Vagina (tissue), 2 donors: ENCODE data around the gene ANAPC5. TPM values are rescaled to one million over a fixed set of nuclear protein-coding genes. Genes with fewer than 3 reads are reported as not detected.
"Not testable (repeated sequence)": the region's sequence is repeated elsewhere in the genome, so short reads cannot be mapped to it uniquely, and the experiment has no call there.

ENCODE experiments used
- DNase-seq, 2 donors: peaks; one replicate each; pipeline ENCODE4 v3.0.0-alpha.2; 2017; ENCODE audit errors: extremely low spot score in 2 of 2
- H3K27ac ChIP-seq: fragments of 200-600 bp; sonication (generic); one replicate; pipeline ENCODE4 v1.5.1; 2019
- H3K27me3 ChIP-seq: fragments of 200-600 bp; sonication (generic); one replicate; pipeline ENCODE4 v1.5.1; 2019
- H3K36me3 ChIP-seq, 2 donors: fragments of 200-600 bp; sonication (generic); one replicate each; pipeline ENCODE4 v1.5.1; 2017 to 2019
- H3K4me1 ChIP-seq: fragments of 200-600 bp; sonication (generic); one replicate; pipeline ENCODE4 v1.5.1; 2019
- H3K4me3 ChIP-seq, 2 donors: fragments of 200-600 bp; sonication (generic); 1 replicate in 1 of 2; 2 replicates in 1 of 2; pipeline ENCODE4 v1.5.1; 2016 to 2019
- H3K9me3 ChIP-seq: fragments of 200-600 bp; sonication (generic); one replicate; pipeline ENCODE4 v1.5.1; 2019
- POLR2A ChIP-seq, 2 donors: fragments of 450-650 bp; IDR thresholded peaks; one replicate each; pipeline ENCODE4 v1.6.1; 2017; ENCODE audit warnings: antibody characterized with exemption in 2 of 2, mild to moderate bottlenecking in 2 of 2, moderate library complexity in 2 of 2
- POLR2AphosphoS5 ChIP-seq, 2 donors: sonication (generic); formaldehyde crosslinking; IDR thresholded peaks; one replicate each; pipeline ENCODE4 v1.9.0; 2017; ENCODE audit warnings: antibody characterized with exemption in 2 of 2, mild to moderate bottlenecking in 2 of 2, low read depth in 1 of 2; ENCODE audit not compliant: insufficient read depth in 1 of 2
- intact Hi-C: fragments of 100-400 bp; cut with DNase I; formaldehyde crosslinking; loops from one replicate; pipeline ENCODE4 v1.15.1; 2023
- total RNA-seq: library from RNA; depleted of rRNA; stranded (reverse); fragments of >200 nt; gene quantifications from one replicate; pipeline ENCODE4 v1.2.3, GENCODE V29; 2016
- TF ChIP-seq, protein P1 (sequence below), 3 experiments: fragments of 450-650 bp in 2 of 3; fragments of 200-600 bp in 1 of 3; sonication (generic) in 1 of 3; IDR thresholded peaks; one replicate each; pipeline ENCODE4 v1.5.1; 2017 to 2019; ENCODE audit warnings: antibody characterized with exemption in 3 of 3, mild to moderate bottlenecking in 2 of 3, moderate library complexity in 2 of 3

ANAPC5 gene
- total RNA-seq, 1 donor from 2014 or later = 143 TPM

DNA sequence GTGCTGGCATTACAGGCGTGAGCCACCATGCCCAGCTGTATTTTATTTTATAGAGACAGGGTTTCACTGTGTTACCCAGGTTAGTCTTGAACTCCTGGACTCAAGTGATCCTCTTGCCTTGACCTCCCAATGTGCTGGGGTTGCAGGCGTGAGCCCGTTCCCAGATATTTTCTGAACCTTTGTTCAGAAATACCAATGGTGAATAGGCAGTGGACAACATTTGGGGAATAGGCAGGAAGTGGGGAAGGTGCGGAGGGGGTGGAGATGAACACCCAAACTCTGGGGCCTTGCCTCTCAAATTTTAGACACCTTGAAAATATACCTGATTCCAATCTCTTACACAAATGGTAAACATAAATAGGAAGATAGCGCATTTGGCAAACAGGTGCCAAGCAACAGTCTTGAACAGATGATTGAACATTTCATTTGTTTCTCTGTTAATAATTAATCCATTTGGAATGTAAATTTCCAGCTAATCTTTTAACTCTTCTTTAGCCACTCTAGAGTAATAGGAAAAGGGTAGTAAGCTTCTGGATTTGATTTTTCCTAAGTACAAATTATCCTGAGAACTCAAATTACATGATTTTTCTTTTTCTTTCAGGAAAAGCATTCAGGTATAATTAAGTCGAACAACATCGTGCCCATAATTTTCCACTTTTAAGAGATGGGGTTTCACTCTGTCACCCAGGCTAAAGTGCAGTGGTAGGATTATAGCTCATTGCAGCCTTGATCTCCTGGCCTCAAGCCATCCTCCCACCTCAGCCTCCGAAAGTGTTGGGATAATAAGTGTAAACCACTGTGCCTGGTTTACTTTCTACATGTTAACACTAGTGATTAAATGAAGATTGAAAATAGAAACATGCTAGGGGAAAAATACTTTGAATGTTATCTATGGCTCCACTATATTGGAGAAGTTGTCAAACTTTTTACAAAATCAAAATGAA is 24.8 kb upstream of the ANAPC5 start:
- H3K36me3 ChIP-seq = no peaks in the 10 kb centered on the region
- intact Hi-C loops = no loop called here
- DNase-seq = no peak
- no peak overlapping the region for H3K4me3 ChIP-seq
- H3K27me3 ChIP-seq = no peaks in the 10 kb centered on the region
- no peaks in the 10 kb centered on the region for H3K4me1 ChIP-seq
- TF ChIP-seq POLR2A (IDR thresholded peaks at IDR 0.05) = no peak
- TF ChIP-seq, protein P1, sequence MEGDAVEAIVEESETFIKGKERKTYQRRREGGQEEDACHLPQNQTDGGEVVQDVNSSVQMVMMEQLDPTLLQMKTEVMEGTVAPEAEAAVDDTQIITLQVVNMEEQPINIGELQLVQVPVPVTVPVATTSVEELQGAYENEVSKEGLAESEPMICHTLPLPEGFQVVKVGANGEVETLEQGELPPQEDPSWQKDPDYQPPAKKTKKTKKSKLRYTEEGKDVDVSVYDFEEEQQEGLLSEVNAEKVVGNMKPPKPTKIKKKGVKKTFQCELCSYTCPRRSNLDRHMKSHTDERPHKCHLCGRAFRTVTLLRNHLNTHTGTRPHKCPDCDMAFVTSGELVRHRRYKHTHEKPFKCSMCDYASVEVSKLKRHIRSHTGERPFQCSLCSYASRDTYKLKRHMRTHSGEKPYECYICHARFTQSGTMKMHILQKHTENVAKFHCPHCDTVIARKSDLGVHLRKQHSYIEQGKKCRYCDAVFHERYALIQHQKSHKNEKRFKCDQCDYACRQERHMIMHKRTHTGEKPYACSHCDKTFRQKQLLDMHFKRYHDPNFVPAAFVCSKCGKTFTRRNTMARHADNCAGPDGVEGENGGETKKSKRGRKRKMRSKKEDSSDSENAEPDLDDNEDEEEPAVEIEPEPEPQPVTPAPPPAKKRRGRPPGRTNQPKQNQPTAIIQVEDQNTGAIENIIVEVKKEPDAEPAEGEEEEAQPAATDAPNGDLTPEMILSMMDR (IDR thresholded peaks at IDR 0.05) = no peak
- no peak for TF ChIP-seq POLR2AphosphoS5 (IDR thresholded peaks at IDR 0.05; ENCODE audit: insufficient read depth in 1 of 2, low read depth in 1 of 2)
- H3K27ac ChIP-seq = no peak overlapping the region
- no peaks in the 10 kb centered on the region for H3K9me3 ChIP-seq

DNA sequence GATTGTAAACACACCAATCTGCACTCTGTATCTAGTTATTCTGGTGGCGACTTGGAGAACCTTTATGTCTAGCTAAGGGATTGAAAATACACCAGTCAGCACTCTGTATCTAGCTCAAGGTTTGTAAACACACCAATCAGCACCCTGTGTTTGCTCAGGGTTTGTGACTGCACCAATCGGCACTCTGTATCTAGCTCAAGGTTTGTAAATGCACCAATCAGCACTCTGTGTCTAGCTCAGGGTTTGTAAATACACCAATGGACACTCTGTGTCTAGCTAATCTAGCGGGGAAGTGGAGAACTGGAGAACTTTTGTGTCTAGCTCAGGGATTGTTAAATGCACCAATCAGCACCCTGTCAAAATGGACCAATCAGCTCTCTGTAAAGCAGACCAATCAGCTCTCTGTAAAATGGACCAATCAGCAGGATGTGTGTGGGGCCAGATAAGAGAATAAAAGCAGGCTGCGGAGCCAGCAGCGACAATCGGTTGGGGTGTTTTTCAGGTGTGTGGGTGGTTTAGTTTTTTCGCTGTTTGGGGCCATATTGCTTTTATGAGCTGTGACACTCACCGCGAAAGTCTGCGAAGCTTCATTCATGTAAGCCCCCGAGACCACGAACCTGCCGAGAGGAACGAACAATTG is 22.9 kb upstream of the ANAPC5 start:
- H3K4me1 ChIP-seq, H3K27me3 ChIP-seq, intact Hi-C loops, H3K9me3 ChIP-seq, H3K4me3 ChIP-seq, H3K36me3 ChIP-seq, DNase-seq, H3K27ac ChIP-seq: not testable (repeated sequence)

DNA sequence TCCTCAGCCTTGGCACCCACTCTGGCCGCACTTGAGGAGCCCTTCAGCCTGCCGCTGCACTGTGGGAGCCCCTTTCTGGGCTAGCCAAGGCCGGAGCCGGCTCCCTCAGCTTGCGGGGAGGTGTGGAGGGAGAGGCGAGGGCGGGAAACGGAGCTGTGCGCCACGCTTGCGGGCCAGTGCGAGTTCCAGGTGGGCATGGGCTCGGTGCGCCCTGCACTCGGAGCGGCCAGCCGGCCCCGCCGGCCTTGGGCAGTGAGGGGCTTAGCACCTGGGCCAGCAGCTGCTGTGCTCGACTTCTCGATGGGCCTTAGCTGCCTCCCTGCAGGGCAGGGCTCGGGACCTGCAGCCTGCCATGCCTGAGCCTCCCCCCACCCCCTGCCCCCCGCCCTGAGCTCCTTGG is 22.1 kb upstream of the ANAPC5 start:
- DNase-seq, H3K27me3 ChIP-seq, intact Hi-C loops, H3K4me3 ChIP-seq, H3K9me3 ChIP-seq, H3K36me3 ChIP-seq, H3K4me1 ChIP-seq, H3K27ac ChIP-seq: not testable (repeated sequence)

DNA sequence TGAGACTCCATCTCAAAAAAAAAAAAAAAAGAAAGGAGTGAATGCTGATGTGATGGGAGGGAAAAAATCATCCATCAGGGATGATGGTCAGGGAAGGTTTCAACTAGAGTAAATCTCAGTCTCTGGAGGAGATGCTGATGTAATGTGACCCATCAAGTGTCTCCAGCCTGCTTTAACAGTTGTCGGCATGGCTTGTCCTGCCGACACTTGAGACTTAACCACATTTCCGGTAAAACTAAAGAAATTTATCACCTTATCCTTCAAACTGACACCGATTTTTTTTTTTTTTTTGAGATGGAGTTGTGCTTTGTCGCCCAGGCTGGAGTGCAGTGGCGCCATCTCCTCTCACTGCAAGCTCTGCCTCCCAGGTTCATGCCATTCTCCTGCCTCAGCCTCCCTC is 21.5 kb upstream of the ANAPC5 start:
- no peaks in the 10 kb centered on the region for H3K27me3 ChIP-seq
- no peaks in the 10 kb centered on the region for H3K4me1 ChIP-seq
- no peaks in the 10 kb centered on the region for H3K36me3 ChIP-seq
- TF ChIP-seq, protein P1 (IDR thresholded peaks at IDR 0.05) = no peak
- TF ChIP-seq POLR2A (IDR thresholded peaks at IDR 0.05) (no peak), POLR2AphosphoS5 (IDR thresholded peaks at IDR 0.05; ENCODE audit: insufficient read depth in 1 of 2, low read depth in 1 of 2) (no peak)
- H3K4me3 ChIP-seq = no peak overlapping the region
- intact Hi-C loops = no loop called here
- H3K9me3 ChIP-seq = no peaks in the 10 kb centered on the region
- no peak for DNase-seq
- H3K27ac ChIP-seq = no peak overlapping the region

DNA sequence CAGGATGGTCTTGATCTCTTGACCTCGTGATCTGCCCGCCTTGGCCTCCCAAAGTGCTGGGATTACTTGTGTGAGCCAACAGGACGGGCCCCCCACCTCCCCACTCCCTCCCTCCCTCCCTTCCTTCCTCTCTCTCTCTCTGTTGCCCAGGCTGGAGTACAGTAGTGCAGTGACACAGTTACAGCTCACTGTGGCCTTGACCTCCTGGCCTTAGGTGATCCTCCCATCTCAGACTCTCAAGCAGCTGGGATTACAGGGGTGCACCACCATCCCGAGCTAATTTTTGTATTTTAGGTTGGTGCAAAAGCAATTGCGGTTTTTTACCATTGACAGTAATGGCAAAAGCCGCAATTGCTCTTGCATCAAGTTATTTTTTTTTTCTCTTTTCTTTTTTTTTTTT is 19.2 kb upstream of the ANAPC5 start:
- no peaks in the 10 kb centered on the region for H3K36me3 ChIP-seq
- DNase-seq = no peak
- no peak overlapping the region for H3K27ac ChIP-seq
- H3K4me3 ChIP-seq = no peak overlapping the region
- no peaks in the 10 kb centered on the region for H3K27me3 ChIP-seq
- no peaks in the 10 kb centered on the region for H3K9me3 ChIP-seq
- H3K4me1 ChIP-seq = no peaks in the 10 kb centered on the region
- TF ChIP-seq POLR2AphosphoS5 (IDR thresholded peaks at IDR 0.05; ENCODE audit: insufficient read depth in 1 of 2, low read depth in 1 of 2) = no peak
- intact Hi-C loops = no loop called here

DNA sequence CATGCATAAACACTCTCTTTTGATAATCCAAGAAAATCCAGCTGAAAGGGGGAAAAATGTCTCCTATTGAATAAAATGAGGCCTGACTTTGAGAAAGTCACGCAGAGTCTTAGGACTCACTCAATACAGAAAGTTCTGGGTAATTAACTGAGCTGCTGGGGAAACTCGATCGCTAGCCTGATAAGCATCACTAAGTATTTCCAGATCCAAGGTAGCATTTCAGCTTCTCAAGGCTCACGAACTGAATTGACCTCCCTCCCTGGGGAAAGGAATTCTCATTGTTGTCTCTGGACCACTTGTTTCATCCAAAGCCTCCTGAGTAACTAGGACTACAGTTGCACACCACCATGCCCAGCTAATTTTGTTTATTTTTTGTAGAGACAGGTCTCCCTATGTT is 13.8 kb upstream of the ANAPC5 start:
- TF ChIP-seq POLR2A (IDR thresholded peaks at IDR 0.05) (no peak), POLR2AphosphoS5 (IDR thresholded peaks at IDR 0.05; ENCODE audit: insufficient read depth in 1 of 2, low read depth in 1 of 2) (no peak)
- TF ChIP-seq, protein P1 (IDR thresholded peaks at IDR 0.05) = no peak
- H3K27me3 ChIP-seq = no peaks in the 10 kb centered on the region
- H3K4me3 ChIP-seq = no peak overlapping the region
- intact Hi-C loops = no loop called here
- DNase-seq = no peak
- no peak overlapping the region for H3K27ac ChIP-seq
- no peaks in the 10 kb centered on the region for H3K9me3 ChIP-seq
- H3K4me1 ChIP-seq = no peaks in the 10 kb centered on the region
- no peaks in the 10 kb centered on the region for H3K36me3 ChIP-seq
